Neuronal stem cell (in vitro differentiated cells): ENCODE data around the gene TSPAN8.

Experiments
- DNase-seq: peaks from one replicate; pipeline ENCODE4 v3.0.0-alpha.2; 2013; ENCODE audit warnings: low spot score
- H2AFZ ChIP-seq: one replicate; pipeline ENCODE4 v1.6.1; 2013; ENCODE audit warnings: mild to moderate bottlenecking, low read length, inconsistent platforms
- H2AK5ac ChIP-seq: 2 replicates; pipeline ENCODE4 v1.6.1; 2013; ENCODE audit warnings: low read depth, mild to moderate bottlenecking, inconsistent platforms, low read length, moderate library complexity, mixed read lengths
- H2BK120ac ChIP-seq: 2 replicates; pipeline ENCODE4 v1.6.1; 2013; ENCODE audit warnings: low read depth, mild to moderate bottlenecking, inconsistent platforms, low read length, moderate library complexity, mixed read lengths
- H2BK12ac ChIP-seq: one replicate; pipeline ENCODE4 v1.6.1; 2013; ENCODE audit warnings: low read length, inconsistent platforms
- H2BK15ac ChIP-seq: 2 replicates; pipeline ENCODE4 v1.6.1; 2013; ENCODE audit warnings: mild to moderate bottlenecking, low read length, inconsistent platforms, mixed read lengths
- H2BK5ac ChIP-seq: one replicate; pipeline ENCODE4 v1.6.1; 2013; ENCODE audit warnings: inconsistent platforms, mild to moderate bottlenecking, low read length, moderate library complexity
- H3K14ac ChIP-seq: one replicate; pipeline ENCODE4 v1.6.1; 2013; ENCODE audit warnings: low read length, inconsistent platforms
- H3K18ac ChIP-seq: 2 replicates; pipeline ENCODE4 v1.6.1; 2013; ENCODE audit warnings: low read length, inconsistent platforms
- H3K23ac ChIP-seq: 2 replicates; pipeline ENCODE4 v1.6.1; 2013; ENCODE audit warnings: low read depth, mild to moderate bottlenecking, mixed read lengths, low read length, inconsistent platforms; ENCODE audit not compliant: poor library complexity
- H3K27ac ChIP-seq: replicated peaks from 3 replicates; pipeline ENCODE4 v1.5.1; 2013; ENCODE audit warnings: low read length, inconsistent platforms
- H3K27me3 ChIP-seq, 3 experiments: 2 replicates each; pipeline ENCODE4 v1.6.1; 2013; ENCODE audit warnings: low read length in 3 of 3, mild to moderate bottlenecking in 2 of 3, inconsistent platforms in 1 of 3, low read depth in 1 of 3, mixed read lengths in 1 of 3, moderate library complexity in 1 of 3; ENCODE audit not compliant: control insufficient read depth in 3 of 3, insufficient read depth in 3 of 3
- H3K36me3 ChIP-seq, 2 donors: replicated peaks in 1 of 2; 2 replicates each; pipeline ENCODE4 v1.6.1; 2013; ENCODE audit warnings: low read length in 2 of 2; ENCODE audit not compliant: control insufficient read depth in 2 of 2, insufficient read depth in 2 of 2
- H3K4ac ChIP-seq: 2 replicates; pipeline ENCODE4 v1.6.1; 2013; ENCODE audit warnings: inconsistent platforms, mild to moderate bottlenecking, low read length, moderate library complexity
- H3K4me1 ChIP-seq, 2 donors: 1 replicate in 1 of 2; 2 replicates in 1 of 2; pipeline ENCODE4 v1.6.1; 2013; ENCODE audit warnings: low read length in 2 of 2, low read depth in 1 of 2; ENCODE audit not compliant: control insufficient read depth in 2 of 2, insufficient read depth in 1 of 2
- H3K4me2 ChIP-seq: one replicate; pipeline ENCODE4 v1.6.1; 2013; ENCODE audit warnings: mild to moderate bottlenecking, low read length, inconsistent platforms; ENCODE audit not compliant: insufficient read depth, poor library complexity, severe bottlenecking
- H3K4me3 ChIP-seq, 2 donors: 2 replicates each; pipeline ENCODE4 v1.5.1; 2013; ENCODE audit warnings: low read length in 2 of 2, mild to moderate bottlenecking in 2 of 2, inconsistent platforms in 1 of 2, moderate library complexity in 1 of 2
- H3K79me1 ChIP-seq: one replicate; pipeline ENCODE4 v1.6.1; 2013; ENCODE audit warnings: low read depth, mild to moderate bottlenecking, inconsistent platforms, low read length, moderate library complexity
- H3K9ac ChIP-seq: one replicate; pipeline ENCODE4 v1.6.1; 2013; ENCODE audit warnings: mild to moderate bottlenecking, low read depth, low read length, inconsistent platforms; ENCODE audit not compliant: poor library complexity
- H3K9me3 ChIP-seq, 2 donors: replicated peaks in 1 of 2; 2 replicates each; pipeline versions ENCODE3 to v1.6.1; 2013; ENCODE audit warnings: low read length in 2 of 2, mild to moderate bottlenecking in 2 of 2, inconsistent platforms in 1 of 2, low read depth in 1 of 2, mixed read lengths in 1 of 2, moderate library complexity in 1 of 2; ENCODE audit not compliant: control insufficient read depth in 2 of 2, insufficient read depth in 1 of 2
- H4K8ac ChIP-seq: one replicate; pipeline ENCODE4 v1.6.1; 2013; ENCODE audit warnings: low read depth, mild to moderate bottlenecking, inconsistent platforms, low read length, moderate library complexity
- H4K91ac ChIP-seq: one replicate; pipeline ENCODE4 v1.6.1; 2013; ENCODE audit warnings: low read length, low read depth, mild to moderate bottlenecking, inconsistent platforms; ENCODE audit not compliant: poor library complexity
- WGBS, 2 donors: extraction: QIAGEN DNeasy Blood & Tissue Kit; methylation state at CpG; one replicate each; pipeline ENCODE4 v1.1.7; 2013; ENCODE audit warnings: missing lambda C conversion rate in 2 of 2, mixed read lengths in 1 of 2; ENCODE audit not compliant: insufficient read length in 2 of 2, insufficient replicate concordance in 1 of 2; ENCODE audit errors: extremely low coverage in 2 of 2; 5-methylcytosine and 5-hydroxymethylcytosine counted together

The TSPAN8 gene

GRCh38 chr12:71134405-71134804, 23.4 kb downstream of the TSPAN8 start:
- Histone ChIP-seq H3K4me3 (no peak overlapping the region), H2BK5ac (no peak overlapping the region), H2BK15ac (no peak overlapping the region), H3K27ac (no peak overlapping the region), H4K8ac (no peak overlapping the region), H2BK12ac (no peak overlapping the region), H3K14ac (no peak overlapping the region), H3K4me1 (peaks cover 0 to 2% of the 10 kb centered on the region in 2 donors), H4K91ac (no peak overlapping the region), H3K4ac (no peak overlapping the region), H3K18ac (no peak overlapping the region), H2BK120ac (no peak overlapping the region), H3K9me3 (no peaks in the 10 kb centered on the region), H3K79me1 (no peaks in the 10 kb centered on the region), H2AFZ (no peak overlapping the region), H2AK5ac (no peak overlapping the region), H3K9ac (no peak overlapping the region), H3K4me2 (no peak overlapping the region), H3K36me3 (no peaks in the 10 kb centered on the region), H3K23ac (no peak overlapping the region), H3K27me3 (no peaks in the 10 kb centered on the region)
- no peak for DNase-seq
- WGBS, 2 donors, result no CpG with 5 or more reads among the region's 2 CpGs

GRCh38 chr12:71130521-71131069, 27.2 kb downstream of the TSPAN8 start:
- peaks cover 0 to 1% of the 10 kb centered on the region in 2 donors for H3K4me1 ChIP-seq
- H2BK120ac ChIP-seq, result no peak overlapping the region
- no peaks in the 10 kb centered on the region for H3K79me1 ChIP-seq
- H3K36me3 ChIP-seq, result no peaks in the 10 kb centered on the region
- H3K9ac ChIP-seq, result no peak overlapping the region
- H2AFZ ChIP-seq, result no peak overlapping the region
- H2BK12ac ChIP-seq, result no peak overlapping the region
- no peak overlapping the region for H3K18ac ChIP-seq
- no peak overlapping the region for H3K27ac ChIP-seq
- H4K91ac ChIP-seq, result no peak overlapping the region
- no peak overlapping the region for H2BK5ac ChIP-seq
- no peaks in the 10 kb centered on the region for H3K9me3 ChIP-seq
- H2BK15ac ChIP-seq, result no peak overlapping the region
- H3K4ac ChIP-seq, result no peak overlapping the region
- H3K27me3 ChIP-seq, result no peaks in the 10 kb centered on the region
- WGBS, 2 donors, result no CpG with 5 or more reads among the region's 1 CpG
- H3K4me3 ChIP-seq, result no peak overlapping the region
- no peak overlapping the region for H2AK5ac ChIP-seq
- H4K8ac ChIP-seq, result no peak overlapping the region
- no peak overlapping the region for H3K14ac ChIP-seq
- H3K23ac ChIP-seq, result no peak overlapping the region
- DNase-seq, result no peak
- no peak overlapping the region for H3K4me2 ChIP-seq

- H3K9me3 ChIP-seq, result no peaks in the 10 kb centered on the region
- H3K4ac ChIP-seq, result no peak overlapping the region
- H3K36me3 ChIP-seq, result no peaks in the 10 kb centered on the region
- H3K27ac ChIP-seq, result no peak overlapping the region
- DNase-seq, result no peak
- H2BK12ac ChIP-seq, result no peak overlapping the region
- H3K9ac ChIP-seq, result no peak overlapping the region
- no peak overlapping the region for H2BK15ac ChIP-seq
- no peak overlapping the region for H2BK5ac ChIP-seq
- H3K79me1 ChIP-seq, result no peaks in the 10 kb centered on the region
- H3K4me2 ChIP-seq, result no peak overlapping the region
- H2AFZ ChIP-seq, result no peak overlapping the region
- H3K14ac ChIP-seq, result no peak overlapping the region
- no peak overlapping the region for H2AK5ac ChIP-seq
- H3K18ac ChIP-seq, result no peak overlapping the region
- no peak overlapping the region for H3K23ac ChIP-seq
- no peak overlapping the region for H4K8ac ChIP-seq
- H3K4me3 ChIP-seq, result no peak overlapping the region
- no peaks in the 10 kb centered on the region for H3K4me1 ChIP-seq
- no peak overlapping the region for H4K91ac ChIP-seq
- H2BK120ac ChIP-seq, result no peak overlapping the region
- WGBS, 2 donors, result no CpG with 5 or more reads among the region's 2 CpGs
- H3K27me3 ChIP-seq, result no peaks in the 10 kb centered on the region
Measured at GRCh38 chr12:71129364-71129763, 28.4 kb downstream of the TSPAN8 start.

GRCh38 chr12:71128191-71128788, 29.5 kb downstream of the TSPAN8 start:
- no peak for DNase-seq
- no CpG with 5 or more reads among the region's 1 CpG for WGBS, 2 donors
- Histone ChIP-seq H3K4me2 (no peak overlapping the region), H3K9ac (no peak overlapping the region), H3K4me1 (no peaks in the 10 kb centered on the region), H3K4ac (no peak overlapping the region), H3K9me3 (no peaks in the 10 kb centered on the region), H3K23ac (no peak overlapping the region), H4K8ac (no peak overlapping the region), H2AK5ac (no peak overlapping the region), H2BK120ac (no peak overlapping the region), H4K91ac (no peak overlapping the region), H3K27ac (no peak overlapping the region), H3K14ac (no peak overlapping the region), H3K27me3 (no peaks in the 10 kb centered on the region), H2BK5ac (no peak overlapping the region), H2BK15ac (no peak overlapping the region), H2BK12ac (no peak overlapping the region), H3K4me3 (no peak overlapping the region), H3K79me1 (no peaks in the 10 kb centered on the region), H3K36me3 (no peaks in the 10 kb centered on the region), H2AFZ (no peak overlapping the region), H3K18ac (no peak overlapping the region)
